Bronchial epithelial cell (primary cell): ENCODE results near the gene FMNL1. TPM values are rescaled to one million over a fixed set of nuclear protein-coding genes. Genes with fewer than 3 reads are reported as not detected.
A peak's percentile ranks its signal among the peaks of the same experiment; 100 is the strongest.

Source experiments
- DNase-seq: peaks from one replicate; pipeline ENCODE4 v3.0.0-alpha.2; 2010; ENCODE audit warnings: low read depth
- FAIRE-seq: peaks from 2 replicates; lab custom pipeline; 2011; peaks lifted over from hg19 to GRCh38; lab: Jason Lieb, UNC
- H3K27me3 ChIP-seq: 2 replicates; pipeline ENCODE4 v1.5.1; 2011; ENCODE audit warnings: low read length; ENCODE audit not compliant: control insufficient read depth, insufficient read depth
- H3K36me3 ChIP-seq: 2 replicates; pipeline ENCODE4 v1.5.1; 2011; ENCODE audit warnings: low read length; ENCODE audit not compliant: control insufficient read depth, insufficient read depth
- H3K4me3 ChIP-seq: 2 replicates; pipeline ENCODE4 v1.5.1; 2011; ENCODE audit warnings: mild to moderate bottlenecking, low read depth, low read length, control low read depth
- total RNA-seq: library from RNA; depleted of rRNA; stranded (reverse); fragments of >200 nt; gene quantifications from 2 replicates; pipeline ENCODE4 v1.2.1, GENCODE V29; 2014
- TF ChIP-seq, protein P1 (sequence below): IDR thresholded peaks from 2 replicates; pipeline ENCODE4 v1.5.1; 2011; ENCODE audit warnings: mild to moderate bottlenecking, moderate library complexity, low read length, control low read depth, inconsistent platforms; ENCODE audit not compliant: insufficient read depth, severe bottlenecking

Gene FMNL1
- total RNA-seq, 1 donor from 2014 or later, result 0.53 TPM

DNA sequence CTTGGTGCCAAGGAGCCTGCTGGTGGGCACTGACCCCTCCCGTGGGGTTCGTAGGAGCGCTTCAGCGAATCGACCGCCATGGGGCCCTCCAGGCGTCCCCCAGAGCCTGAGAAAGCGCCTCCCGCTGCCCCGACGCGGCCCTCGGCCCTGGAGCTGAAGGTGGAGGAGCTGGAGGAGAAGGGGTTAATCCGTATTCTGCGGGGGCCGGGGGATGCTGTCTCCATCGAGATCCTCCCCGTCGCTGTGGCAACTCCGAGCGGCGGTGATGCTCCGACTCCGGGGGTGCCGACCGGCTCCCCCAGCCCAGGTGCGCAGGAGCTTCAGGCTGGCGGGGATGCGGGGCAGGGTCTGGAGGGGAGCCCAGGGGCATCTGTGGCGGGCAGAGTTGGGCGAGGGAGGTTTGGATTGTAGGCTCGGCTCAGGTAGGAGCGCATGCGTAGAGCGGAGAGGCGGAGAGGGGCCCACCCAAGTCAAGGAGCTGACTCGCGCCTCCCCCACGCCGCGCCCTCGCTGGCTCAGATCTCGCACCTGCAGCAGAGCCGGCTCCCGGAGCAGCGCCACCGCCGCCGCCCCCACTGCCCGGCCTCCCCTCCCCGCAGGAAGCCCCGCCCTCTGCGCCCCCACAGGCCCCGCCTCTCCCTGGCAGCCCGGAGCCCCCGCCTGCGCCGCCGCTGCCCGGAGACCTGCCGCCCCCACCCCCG lies 19.8 kb downstream of the FMNL1 start:
- no peaks in the 10 kb centered on the region for H3K27me3 ChIP-seq
- TF ChIP-seq, protein P1, sequence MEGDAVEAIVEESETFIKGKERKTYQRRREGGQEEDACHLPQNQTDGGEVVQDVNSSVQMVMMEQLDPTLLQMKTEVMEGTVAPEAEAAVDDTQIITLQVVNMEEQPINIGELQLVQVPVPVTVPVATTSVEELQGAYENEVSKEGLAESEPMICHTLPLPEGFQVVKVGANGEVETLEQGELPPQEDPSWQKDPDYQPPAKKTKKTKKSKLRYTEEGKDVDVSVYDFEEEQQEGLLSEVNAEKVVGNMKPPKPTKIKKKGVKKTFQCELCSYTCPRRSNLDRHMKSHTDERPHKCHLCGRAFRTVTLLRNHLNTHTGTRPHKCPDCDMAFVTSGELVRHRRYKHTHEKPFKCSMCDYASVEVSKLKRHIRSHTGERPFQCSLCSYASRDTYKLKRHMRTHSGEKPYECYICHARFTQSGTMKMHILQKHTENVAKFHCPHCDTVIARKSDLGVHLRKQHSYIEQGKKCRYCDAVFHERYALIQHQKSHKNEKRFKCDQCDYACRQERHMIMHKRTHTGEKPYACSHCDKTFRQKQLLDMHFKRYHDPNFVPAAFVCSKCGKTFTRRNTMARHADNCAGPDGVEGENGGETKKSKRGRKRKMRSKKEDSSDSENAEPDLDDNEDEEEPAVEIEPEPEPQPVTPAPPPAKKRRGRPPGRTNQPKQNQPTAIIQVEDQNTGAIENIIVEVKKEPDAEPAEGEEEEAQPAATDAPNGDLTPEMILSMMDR, result no peak
- FAIRE-seq (no peak), DNase-seq (no peak)
- no peaks in the 10 kb centered on the region for H3K36me3 ChIP-seq
- peak overlapping the region; percentile 35 for H3K4me3 ChIP-seq

DNA sequence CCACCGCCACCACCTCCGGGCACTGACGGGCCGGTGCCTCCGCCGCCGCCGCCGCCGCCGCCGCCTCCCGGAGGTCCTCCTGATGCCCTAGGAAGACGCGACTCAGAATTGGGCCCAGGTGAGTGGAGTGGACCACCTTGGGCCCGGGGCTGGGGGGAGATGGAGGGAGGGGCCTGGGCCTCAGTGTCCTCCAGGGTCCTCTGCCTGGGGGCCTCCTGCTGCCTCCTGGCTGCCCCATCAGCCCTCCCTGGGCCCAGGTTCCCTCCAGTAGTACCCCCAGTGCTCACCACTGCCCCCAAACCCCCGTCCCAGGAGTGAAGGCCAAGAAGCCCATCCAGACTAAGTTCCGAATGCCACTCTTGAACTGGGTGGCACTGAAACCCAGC lies 20.3 kb downstream of the FMNL1 start:
- Histone ChIP-seq H3K4me3 (no peak overlapping the region), H3K36me3 (no peaks in the 10 kb centered on the region), H3K27me3 (no peaks in the 10 kb centered on the region)
- TF ChIP-seq, protein P1, result no peak
- FAIRE-seq, result no peak
- no peak for DNase-seq

GRCh38 chr17:45243750-45244149 lies 22.1 kb downstream of the FMNL1 start:
- Histone ChIP-seq H3K36me3 (no peaks in the 10 kb centered on the region), H3K27me3 (no peaks in the 10 kb centered on the region), H3K4me3 (no peak overlapping the region)
- FAIRE-seq, result peak; percentile 23
- TF ChIP-seq, protein P1, result no peak
- DNase-seq, result no peak

- H3K4me3 ChIP-seq, result no peak overlapping the region
- no peaks in the 10 kb centered on the region for H3K27me3 ChIP-seq
- FAIRE-seq (no peak), DNase-seq (no peak)
- no peaks in the 10 kb centered on the region for H3K36me3 ChIP-seq
- TF ChIP-seq, protein P1, result no peak
These were observed 23.3 kb downstream of the FMNL1 start for GRCh38 chr17:45244725-45245656.

- no peaks in the 10 kb centered on the region for H3K27me3 ChIP-seq
- H3K4me3 ChIP-seq, result no peak overlapping the region
- FAIRE-seq (no peak), DNase-seq (no peak)
- TF ChIP-seq, protein P1, result no peak
- no peaks in the 10 kb centered on the region for H3K36me3 ChIP-seq
These were observed 24.7 kb downstream of the FMNL1 start for GRCh38 chr17:45246338-45246737.
